GM19468 (cell line): ENCODE results near the gene CYBA.
"Not testable (repeated sequence)": the region's sequence is repeated elsewhere in the genome, so short reads cannot be mapped to it uniquely, and the experiment has no call there.

Experiments
- ATAC-seq: cut with Tn5 transposase; IDR thresholded peaks from one replicate; pipeline ENCODE4 v1.9.1; 2021; ENCODE audit warnings: mild to moderate bottlenecking, moderate library complexity, moderate number of reproducible peaks; ENCODE audit not compliant: unreplicated experiment; ENCODE audit errors: extremely low read depth

Gene CYBA

DNA sequence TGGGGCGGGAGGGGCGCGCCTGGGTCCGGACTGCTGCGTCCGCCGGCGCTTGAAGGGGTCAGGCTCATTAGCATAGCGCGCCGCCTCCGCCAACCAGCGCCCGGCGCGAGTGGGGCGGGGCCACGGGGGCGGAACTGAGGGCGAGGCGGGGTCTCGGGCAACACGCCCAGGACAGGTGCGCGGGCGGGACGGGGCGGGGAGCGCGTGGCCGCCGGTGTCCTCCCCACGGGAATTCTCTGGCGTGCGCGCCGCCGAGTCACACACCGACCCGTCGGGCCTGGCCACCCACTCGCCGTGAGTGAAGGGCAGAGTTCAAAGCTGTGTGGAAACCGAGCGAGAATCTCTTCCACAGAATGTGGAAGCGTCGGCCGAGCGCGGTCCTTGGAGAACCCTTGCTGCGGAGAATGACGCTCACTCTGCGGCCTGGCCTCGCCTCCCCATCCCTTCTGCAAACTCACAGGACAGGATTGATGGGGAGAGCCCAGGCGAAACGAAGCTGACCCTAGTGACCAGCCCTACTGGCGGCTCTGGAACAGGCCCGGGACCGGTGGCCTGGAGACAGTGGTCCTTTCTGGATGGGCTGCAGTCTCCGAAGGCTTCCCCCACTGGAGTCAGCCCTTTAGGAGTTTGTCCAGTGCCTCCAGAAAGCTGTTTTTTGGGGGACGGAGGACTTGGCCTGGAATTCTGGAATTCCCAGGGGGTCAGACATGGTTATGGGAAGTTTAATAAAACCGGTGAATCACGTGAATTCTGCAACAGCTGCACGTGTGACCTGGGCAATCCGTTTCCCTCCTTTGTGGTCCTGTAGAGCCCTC lies 35.8 kb upstream of the CYBA start, which contains the start of gene SNAI3:
Gene SNAI3 (minus strand): TSS at position 69 of the 815 bp plus-strand sequence. CDS start 101 bp downstream, outside the sequence.
- peak; percentile 65 for ATAC-seq

DNA sequence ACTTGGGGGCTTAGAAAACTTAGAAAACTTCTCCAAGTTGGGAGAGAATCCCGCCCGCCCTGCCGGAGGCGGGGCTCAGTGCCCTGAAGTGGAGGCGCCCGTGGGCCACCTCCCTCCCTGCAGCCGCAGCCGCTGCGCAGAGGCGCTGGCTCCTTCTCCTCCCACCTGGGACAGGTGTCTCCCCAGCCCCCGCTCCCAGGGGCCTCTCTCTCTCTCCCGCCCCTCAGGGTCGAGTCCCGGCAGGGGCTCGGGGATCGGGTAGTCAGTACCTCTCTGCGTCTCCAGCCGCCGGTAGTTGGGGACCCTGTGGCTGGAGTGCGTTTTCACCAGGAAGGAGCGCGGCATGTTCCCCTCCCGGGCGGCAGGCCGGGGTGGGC lies 35.2 kb upstream of the CYBA start:
- no peak for ATAC-seq

DNA sequence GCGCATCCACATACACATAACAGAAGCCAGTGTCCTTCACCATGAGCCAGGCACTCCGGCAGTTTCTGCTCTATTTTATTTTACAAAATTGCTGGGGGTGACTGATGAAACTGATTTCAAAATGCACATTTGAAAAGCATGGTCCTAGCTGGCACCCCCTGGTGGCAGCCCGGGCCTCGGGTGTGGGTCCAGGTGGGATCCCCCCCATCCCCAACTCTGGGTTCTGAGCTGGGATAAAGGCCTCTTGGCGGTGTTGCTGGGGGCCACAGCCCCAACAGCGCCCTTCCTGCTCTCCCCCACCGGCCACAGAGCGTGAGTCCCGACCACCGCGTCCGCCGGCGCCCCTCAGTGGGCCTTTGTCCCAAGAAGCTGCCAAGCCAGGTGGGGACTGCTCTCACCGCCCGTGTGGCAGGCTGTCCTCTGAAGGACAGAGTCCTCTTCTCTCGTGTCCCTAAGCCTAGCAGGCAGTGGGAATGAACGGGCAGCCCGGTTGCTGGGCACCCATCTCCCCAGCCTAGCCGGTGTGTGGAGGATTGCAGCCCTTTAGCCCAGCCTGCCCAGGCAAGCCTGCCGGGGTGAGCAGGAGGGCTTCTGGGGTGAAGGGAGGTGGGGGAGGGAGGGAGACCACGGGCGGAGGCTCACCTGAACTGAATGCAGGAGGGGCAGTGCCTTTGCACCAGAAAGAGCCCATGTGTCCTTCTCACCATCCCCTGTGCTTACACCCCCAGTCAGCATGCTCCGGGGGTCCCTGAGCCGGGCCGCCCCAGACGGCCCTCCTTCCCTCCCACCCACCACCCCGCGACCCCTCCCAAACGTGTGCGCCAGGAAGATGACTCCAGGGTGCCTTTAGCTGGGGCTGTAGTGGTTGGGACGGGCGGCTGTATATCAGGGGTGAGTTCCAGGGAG lies 34.6 kb upstream of the CYBA start:
- no peak for ATAC-seq

DNA sequence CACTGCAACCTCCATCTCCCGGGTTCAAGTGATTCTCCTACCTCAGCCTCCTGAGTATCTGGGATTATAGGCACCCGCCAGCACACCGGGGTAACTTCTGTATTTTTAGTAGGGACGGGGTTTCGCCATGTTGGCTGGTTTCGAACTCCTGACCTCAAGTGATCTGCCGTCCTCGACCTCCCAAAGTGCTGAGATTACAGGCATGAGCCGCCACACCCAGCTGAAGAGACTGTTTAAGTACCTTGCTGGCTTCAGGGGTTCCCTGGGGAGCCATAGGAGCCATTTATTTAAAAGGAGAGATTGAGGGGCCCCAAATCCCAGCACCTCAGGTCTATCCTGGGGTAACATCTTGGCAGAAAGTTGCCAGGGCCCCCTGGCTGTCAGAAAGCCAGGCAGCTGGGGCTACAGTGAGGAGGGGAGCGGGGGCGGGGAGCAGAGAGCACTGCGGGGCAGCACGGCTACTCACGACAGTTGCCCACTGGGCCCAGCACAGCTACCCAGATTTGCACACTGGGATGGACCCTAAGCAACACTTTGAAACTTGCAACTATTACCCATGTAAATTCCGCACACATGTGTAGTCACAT lies 33.8 kb upstream of the CYBA start:
- ATAC-seq = no peak

DNA sequence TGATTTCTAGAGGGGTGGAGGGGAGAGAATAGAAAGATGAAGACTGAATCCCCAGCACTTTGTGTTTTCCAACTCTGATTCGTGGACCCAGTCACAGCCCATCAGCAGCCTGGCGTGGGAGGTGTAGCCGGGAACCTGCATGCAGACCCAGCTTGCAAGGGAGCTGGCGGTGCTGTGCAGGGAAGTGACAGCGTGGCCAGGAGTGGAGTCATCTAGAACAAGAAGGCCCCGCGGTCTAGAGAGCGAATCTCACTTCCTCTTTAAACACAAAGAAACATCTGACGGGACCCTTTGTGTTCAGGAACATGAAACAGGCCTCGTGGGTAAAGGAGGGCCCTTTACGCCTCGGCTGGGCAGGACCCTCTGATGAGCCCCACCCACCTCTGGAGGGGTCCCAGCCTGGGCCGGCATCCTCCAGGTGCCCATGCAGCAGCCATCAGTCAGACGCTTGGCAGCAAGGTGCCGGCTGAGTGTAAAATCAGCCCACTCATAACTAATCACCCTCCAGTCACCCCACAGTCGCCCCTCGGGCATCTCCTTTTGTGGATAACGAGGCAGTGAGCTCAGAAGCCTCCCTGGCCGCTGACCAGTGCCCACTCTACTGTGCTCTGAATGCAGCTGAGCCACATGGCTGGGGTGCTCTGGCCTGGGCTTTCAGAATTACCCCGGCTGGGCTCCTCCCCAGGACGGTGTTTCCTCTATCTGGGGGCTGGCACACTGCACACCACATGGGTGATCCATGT lies 31.0 kb upstream of the CYBA start:
- peak; percentile 44 for ATAC-seq

DNA sequence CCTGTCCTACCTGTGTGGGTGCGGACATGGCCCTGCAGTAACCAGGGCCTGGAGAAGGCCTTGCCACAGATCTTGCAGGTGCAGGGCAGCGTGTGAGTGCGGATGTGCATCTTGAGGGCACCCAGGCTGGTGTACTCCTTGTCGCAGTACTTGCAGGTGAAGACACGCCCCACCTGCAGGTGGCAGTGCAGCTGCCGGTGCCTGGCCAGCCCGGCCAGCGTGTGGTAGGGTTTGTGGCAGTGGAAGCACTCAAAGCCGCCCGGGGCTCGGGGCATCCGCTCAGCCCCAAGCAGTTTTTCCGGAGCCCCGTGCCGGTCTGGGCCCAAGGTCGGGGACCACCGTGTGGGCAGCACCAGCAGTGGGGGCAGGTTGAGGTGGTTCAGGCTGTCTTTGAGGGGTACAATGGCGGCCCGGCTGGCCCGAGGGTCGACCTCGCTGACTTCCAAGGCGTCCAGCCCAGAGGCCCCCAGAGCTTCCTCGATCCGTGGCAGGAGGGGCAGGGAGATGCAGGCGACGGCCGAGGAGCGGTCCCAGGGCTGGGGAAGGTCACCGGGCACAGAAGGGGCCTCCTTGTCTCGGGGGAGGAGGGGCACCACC lies 30.3 kb upstream of the CYBA start:
- ATAC-seq = no peak

DNA sequence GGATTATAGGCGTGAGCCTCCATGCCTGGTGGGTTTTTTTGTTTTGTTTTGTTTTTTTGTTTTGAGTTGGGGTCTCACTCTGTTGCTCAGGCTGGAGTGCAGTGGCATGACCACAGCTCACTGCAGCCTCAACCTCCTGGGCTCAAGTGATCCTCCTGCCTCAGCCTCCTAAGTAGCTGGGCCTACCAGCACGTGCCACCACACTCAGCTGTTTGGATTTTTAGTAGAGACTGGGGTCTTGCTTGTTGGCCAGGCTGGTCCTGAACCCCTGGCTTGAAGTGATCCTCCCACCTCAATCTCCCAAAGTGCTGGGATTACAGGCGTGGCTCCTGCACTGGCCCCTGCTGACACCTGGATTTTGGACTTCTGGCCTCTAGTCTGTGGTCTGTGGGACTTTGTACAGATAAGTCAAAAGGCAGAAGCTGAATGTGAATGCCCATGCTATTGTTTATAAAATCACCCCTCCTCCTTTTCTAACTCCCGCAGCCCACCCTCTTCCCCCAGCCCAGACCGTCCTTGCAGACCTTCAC lies 29.8 kb upstream of the CYBA start:
- no peak for ATAC-seq

DNA sequence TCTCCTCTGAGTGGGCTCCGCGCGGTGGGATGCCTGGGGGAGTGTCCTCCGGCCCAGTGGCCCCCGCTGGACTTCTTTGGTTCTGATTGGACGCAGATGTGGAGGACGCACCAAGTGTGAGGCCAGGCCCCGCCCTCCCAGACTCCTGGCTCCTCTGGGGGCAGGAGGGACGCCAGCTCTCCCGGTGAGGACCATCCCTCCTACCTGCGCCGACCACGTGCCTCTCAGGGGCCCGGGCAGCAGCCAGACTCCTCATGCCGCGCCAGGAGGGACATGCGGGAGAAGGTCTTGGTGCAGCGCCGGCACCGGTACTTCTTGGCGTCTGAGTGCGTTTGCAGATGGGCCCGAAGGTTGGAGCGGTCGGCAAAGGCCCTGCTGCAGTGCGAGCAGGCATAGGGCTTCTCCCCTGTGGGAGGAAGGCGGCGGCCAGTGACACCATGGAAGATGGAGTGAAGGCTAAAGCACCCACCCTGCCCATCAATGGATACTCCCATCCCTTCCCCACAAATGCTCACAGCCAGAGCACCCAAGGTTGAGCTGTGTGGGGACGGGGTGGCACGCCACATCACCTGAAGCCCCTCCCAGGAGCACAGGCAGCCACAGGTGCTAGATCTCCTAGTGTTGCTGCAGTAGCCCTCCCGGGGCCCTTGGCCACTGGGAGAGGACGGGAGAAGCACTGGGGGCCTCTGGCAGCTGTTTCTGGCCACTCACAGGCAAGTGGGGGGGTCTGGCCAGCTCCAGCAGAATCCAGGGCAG lies 27.5 kb upstream of the CYBA start:
- ATAC-seq = no peak

DNA sequence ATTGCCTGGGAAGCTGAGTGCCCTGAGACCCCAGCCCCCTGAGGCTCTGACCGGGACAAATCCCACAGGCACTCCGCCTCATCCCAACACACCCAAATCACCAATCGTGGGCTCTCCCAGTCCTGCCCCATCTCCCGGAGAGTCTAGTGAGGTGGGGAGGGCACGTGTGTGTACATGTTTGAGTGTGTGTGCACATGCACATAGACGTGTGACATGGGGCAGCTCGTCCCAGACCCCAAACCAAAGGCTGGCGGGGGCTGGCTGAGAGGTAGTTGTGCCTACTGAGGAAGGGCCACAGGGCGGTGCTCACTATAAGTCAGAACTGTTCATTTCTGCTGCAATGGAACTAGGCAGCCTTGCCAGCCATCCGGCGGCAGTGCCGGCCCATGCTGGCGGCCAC lies 26.9 kb upstream of the CYBA start:
- ATAC-seq = no peak

DNA sequence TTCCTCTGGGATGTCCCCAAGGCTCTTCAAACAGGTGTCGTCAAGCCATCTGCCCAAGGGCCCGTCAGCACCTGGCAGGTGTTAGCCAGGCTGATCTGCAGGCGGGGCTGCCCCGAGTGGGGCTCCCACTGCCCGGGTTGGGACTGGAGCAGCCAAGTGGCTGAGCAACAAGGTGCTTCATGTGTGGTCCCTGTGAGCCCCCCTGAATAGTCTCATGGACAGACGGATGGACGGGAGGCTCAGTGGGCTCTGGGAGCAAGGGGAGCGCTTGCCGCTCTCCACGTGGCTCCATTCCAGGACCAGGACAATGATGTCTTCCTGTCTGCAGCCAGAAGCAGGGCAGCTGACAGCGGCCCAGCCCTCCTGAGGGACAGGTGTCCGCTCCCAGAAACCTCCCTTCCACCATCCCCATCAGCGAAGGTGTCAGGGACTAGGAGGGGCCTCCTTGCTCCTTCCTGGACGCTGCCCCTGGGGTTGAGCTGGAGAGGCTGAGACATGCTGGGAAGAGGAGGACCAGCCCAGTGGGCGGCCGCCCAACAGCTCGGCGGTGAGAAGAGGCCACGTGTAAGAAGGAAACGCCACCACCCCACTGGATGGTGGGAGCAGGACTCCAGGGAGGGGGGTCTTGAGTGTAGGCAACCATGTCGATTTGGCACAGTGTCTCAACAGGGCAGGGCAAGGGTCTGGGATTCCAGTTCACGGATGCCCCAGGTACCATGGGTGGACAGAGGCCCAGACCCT lies 25.8 kb upstream of the CYBA start:
- no peak for ATAC-seq

DNA sequence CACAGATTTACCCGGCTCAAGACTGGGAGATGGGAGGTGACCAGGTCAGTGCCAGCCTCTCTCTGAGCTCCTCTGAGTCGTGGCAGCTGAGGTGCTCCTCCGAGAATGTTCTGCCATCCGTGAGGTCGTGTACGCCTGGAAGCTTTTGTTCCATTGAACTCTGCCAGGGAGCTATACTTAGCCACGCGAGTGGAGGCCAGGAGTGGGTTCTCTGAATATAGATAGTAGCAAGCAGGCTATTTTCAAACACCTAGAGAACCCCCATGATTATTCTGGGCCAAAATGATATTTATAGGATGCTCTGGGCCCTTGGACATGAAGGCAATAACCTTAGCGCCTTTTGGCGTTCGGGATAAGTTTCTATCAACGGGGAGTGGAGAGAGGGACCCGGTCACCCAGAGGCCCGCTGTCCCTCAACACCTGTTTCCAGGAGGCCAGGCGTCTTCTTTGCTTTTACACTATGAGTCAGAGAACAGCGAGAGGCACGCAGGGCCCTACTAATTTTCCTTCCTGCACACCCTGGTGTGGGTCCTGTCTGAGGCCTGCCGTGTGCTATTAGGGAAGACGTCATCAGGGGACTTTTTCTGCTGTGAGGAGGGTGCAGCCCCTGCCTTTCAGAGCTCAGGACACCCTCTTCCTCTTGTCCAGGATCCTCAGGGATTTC lies 23.0 kb upstream of the CYBA start:
- ATAC-seq = no peak

DNA sequence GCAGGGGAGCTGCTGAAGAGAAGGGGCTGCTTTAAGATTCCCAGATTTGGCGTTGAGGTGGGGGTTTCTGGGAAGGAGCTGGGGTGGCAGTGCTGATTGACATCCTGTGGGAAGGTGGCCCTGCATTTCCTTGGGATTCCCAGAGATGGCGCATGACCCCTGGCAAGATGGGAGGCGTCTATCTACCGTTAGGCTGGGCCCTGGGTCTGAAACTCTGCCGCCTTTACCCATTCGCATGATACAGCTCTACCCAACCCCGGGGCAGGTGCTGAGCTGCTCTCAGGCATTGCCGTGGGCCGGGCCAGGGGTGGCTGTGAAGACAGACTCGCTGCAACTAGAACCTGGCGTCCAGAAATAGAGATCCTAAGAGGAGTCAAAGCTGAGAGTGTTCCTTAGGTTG lies 21.9 kb upstream of the CYBA start:
- no peak for ATAC-seq

DNA sequence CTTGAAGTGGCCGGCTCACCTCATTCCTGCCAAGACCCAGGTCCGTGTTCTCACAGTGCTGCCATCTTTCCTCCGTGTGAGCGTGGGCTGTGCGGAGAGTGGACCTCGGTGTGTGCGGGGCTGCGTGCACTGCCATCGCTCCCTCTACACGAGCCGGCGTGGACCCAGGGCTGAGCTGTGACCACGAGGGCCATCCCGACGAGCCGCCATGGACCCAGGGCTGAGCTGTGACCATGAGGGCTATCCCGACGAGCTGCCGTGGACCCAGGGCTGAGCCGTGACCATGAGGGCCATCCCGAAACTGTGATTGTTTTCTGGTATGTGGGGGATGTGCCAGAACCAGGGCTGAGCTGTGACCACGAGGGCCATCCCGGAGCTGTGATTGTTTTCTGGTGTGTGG lies 21.0 kb upstream of the CYBA start:
- ATAC-seq = no peak

DNA sequence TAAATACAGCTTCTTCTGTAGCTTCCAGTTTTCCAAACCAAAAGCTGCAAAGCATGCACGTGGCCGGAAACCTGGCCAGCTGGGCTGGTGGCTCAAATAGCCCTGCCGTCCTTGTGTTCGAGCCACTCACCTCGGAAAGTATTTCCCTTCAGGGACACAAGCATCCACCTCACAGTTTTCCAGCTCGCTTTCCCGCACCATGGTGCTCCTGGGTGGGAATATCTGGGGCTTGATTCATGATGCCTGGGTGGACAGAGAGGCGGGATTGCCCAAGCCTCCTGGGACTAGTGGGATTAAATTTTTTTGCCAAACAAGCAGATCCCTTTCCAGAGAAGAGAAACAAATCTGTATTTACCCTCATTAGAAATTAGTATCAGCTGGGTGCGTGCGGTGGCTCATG lies 19.1 kb upstream of the CYBA start:
- no peak for ATAC-seq

DNA sequence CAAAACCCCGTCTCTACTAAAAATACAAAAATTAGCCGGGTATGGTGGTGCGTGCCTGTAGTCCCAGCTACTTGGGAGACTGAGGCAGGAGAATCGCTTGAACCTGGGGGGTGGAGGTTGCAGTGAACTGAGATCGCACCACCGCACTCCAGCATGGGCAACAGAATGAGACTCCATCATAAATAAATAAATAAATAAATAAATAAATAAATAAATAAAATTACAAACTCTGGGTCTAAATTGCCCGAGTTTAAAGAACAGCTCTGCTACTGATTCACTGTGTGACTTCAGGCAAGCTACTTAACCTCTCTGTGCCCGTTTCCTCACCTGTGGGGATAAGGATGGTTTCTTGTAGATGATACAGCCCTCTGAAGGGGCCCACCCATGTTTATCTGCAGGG lies 18.6 kb upstream of the CYBA start:
- not testable (repeated sequence) for ATAC-seq

DNA sequence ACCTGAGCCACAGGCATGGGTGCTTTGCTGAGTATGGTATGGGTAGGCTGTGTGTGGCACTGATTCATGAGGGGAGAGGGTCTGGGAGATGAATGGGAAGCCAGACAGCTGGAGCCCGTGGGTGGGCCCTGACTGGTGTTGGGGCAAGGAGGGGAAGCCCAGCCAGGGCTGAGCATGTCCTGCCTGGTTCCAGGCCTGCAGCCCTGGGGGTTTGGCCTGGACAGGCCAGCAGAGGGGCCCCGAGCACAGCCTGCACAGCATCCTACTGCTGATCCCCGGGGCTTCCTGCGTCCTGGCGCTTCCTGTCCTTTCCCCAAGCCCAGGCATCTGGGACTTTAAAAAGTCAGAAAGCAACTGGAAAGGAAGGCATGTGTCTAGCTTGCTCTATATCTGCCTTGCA lies 16.6 kb upstream of the CYBA start:
- ATAC-seq = no peak

DNA sequence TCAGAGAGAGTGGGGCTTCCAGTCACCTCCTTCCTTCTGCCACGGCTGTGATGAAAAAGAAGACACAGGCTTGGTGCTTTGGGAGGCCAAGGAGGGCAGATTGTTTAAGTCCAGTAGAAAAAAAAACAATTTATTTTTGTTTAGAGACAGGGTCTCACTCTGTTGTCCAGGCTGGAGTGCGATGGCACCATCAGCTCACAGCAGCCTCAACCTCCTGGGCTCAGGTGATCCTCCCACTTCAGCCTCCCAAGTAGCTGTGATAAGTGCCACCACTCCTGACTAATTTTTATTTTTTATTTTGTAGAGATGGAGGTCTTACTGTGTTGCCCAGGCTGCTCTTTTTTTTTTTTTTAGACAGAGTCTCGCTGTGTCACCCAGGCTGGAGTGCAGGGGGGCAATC lies 14.7 kb upstream of the CYBA start:
- no peak for ATAC-seq

DNA sequence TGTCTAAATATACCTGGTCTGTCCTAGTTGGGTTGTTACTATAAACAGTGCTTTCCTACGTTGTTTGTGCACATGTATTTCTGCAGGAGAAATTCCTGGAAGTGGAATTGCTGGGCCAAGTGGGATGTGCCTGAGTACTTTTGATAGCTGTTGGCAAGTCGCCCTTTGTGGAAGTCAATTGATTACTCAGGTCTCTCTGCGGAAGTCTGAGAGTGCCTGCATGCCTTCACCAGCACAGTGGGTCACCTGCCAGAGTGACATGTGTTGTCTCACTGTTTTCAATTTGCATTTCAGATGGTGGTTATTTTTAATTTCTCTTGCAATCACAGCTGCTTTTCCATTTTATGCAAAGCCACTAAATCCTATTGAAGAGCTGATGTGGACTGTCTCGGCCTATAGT lies 14.3 kb upstream of the CYBA start:
- ATAC-seq = no peak
